BE2C (cell line): Measurements from ENCODE around the gene TARS3.

Experiments used
- DNase-seq: peaks from one replicate; pipeline ENCODE4 v3.0.0-alpha.2; 2020
- H3K27me3 ChIP-seq: fragments of 250-450 bp; sonication (Bioruptor Pico); 2 replicates; pipeline ENCODE4 v1.5.1; 2020; ENCODE audit warnings: mild to moderate bottlenecking
- H3K36me3 ChIP-seq: fragments of 250-450 bp; sonication (Bioruptor Pico); 2 replicates; pipeline ENCODE4 v1.5.1; 2020; ENCODE audit warnings: mild to moderate bottlenecking
- H3K4me1 ChIP-seq: fragments of 250-450 bp; sonication (Bioruptor Pico); 2 replicates; pipeline ENCODE4 v1.5.1; 2020
- H3K4me3 ChIP-seq: 2 replicates; pipeline ENCODE4 v1.5.1; 2011; ENCODE audit warnings: low read depth, low read length
- H3K9me3 ChIP-seq: fragments of 250-450 bp; sonication (Bioruptor Pico); 2 replicates; pipeline ENCODE4 v1.5.1; 2020
- TF ChIP-seq, protein P1 (sequence below): IDR thresholded peaks from 2 replicates; pipeline ENCODE4 v1.5.1; 2012; ENCODE audit warnings: mild to moderate bottlenecking, low read depth, low read length

The TARS3 gene

DNA sequence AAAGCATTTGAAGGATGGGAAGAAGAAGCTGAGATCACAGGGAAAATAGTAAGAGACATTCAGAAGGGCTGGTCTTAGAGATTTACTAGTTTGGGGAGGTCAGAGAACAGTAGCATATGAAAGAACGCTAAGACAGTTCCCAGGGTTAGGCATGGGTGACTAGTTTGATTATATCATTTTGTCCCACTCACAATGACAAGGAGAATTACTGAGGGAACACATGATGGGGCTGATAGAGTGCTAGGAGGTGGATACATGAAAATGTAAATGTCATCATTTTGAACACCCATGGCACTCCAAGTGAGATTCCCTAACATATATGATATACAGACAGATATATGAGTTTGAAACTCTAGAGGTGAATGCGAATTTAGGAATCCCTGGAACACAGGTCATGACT is 9.3 kb upstream of the TARS3 start:
- Histone ChIP-seq H3K4me3 (no peak overlapping the region), H3K9me3 (no peaks in the 10 kb centered on the region), H3K27me3 (no peaks in the 10 kb centered on the region), H3K4me1 (no peaks in the 10 kb centered on the region), H3K36me3 (no peaks in the 10 kb centered on the region)
- DNase-seq: no peak
- TF ChIP-seq, protein P1, sequence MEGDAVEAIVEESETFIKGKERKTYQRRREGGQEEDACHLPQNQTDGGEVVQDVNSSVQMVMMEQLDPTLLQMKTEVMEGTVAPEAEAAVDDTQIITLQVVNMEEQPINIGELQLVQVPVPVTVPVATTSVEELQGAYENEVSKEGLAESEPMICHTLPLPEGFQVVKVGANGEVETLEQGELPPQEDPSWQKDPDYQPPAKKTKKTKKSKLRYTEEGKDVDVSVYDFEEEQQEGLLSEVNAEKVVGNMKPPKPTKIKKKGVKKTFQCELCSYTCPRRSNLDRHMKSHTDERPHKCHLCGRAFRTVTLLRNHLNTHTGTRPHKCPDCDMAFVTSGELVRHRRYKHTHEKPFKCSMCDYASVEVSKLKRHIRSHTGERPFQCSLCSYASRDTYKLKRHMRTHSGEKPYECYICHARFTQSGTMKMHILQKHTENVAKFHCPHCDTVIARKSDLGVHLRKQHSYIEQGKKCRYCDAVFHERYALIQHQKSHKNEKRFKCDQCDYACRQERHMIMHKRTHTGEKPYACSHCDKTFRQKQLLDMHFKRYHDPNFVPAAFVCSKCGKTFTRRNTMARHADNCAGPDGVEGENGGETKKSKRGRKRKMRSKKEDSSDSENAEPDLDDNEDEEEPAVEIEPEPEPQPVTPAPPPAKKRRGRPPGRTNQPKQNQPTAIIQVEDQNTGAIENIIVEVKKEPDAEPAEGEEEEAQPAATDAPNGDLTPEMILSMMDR: no peak

DNA sequence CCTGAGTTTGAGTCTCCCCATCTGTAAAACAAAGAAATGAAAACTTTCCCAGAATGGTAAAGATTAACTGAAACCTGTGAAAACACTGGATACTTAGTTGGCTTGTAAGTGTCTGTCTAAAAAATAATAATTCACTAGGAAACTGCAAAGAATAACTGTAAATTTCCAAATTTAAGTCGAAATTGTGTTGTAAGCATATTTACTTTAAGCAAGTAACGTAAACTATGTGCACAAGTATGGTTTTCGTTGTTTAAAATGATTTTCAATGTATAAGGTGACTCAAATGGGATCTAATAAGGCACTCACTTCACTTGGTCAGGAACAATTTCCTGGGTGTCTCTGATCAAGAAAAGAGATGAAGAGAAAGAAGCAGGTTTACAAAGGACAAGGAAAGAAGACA is 8.5 kb upstream of the TARS3 start:
- Histone ChIP-seq H3K9me3 (no peaks in the 10 kb centered on the region), H3K4me3 (no peak overlapping the region), H3K36me3 (no peaks in the 10 kb centered on the region), H3K4me1 (no peaks in the 10 kb centered on the region), H3K27me3 (no peaks in the 10 kb centered on the region)
- TF ChIP-seq, protein P1: no peak
- DNase-seq: no peak

DNA sequence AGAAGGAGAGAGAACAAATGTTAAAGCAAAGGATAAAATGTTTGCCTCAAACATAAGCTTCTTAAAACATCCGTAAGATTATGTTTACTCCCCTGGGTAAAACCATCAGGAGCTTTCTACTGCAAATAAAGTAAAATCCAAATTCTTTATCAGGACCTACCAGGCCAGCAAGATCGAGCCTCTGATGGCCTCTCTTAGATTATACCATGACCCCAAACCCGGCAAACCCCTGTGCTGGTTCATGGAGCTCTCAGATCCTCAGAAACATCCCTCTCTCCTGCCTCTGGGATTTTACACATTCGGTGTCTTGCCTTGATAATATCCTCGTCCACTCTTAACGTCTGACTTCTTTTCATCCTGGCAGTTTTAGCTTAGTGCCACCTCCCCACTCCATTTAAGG is 7.5 kb upstream of the TARS3 start:
- no peaks in the 10 kb centered on the region for H3K27me3 ChIP-seq
- H3K4me3 ChIP-seq: no peak overlapping the region
- no peaks in the 10 kb centered on the region for H3K36me3 ChIP-seq
- H3K4me1 ChIP-seq: no peaks in the 10 kb centered on the region
- TF ChIP-seq, protein P1: no peak
- H3K9me3 ChIP-seq: no peaks in the 10 kb centered on the region
- no peak for DNase-seq

DNA sequence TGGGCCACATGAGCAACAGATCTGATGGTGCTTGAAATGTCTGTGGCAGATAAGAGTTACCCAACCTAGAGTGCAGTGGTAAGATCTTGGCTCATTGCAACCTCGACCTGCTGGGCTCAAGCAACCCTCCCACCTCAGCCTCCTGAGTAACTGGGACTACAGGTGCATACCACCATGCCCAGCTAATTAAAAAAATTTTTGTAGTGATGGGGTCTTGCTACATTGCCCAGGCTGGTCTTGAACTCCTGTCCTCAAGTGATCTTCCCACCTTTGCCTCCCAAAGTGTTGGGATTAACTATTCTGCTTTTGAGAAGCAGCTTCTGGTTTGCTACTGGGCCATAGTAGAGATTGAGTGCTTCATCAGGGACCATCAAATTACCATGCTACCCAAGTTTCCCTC is 2.9 kb upstream of the TARS3 start:
- H3K27me3 ChIP-seq: no peaks in the 10 kb centered on the region
- TF ChIP-seq, protein P1: no peak
- DNase-seq: no peak
- no peak overlapping the region for H3K4me3 ChIP-seq
- H3K4me1 ChIP-seq: no peaks in the 10 kb centered on the region; the same call in 1 of the 2 replicates
- H3K36me3 ChIP-seq: no peaks in the 10 kb centered on the region
- H3K9me3 ChIP-seq: no peaks in the 10 kb centered on the region; the same call in 1 of the 2 replicates

DNA sequence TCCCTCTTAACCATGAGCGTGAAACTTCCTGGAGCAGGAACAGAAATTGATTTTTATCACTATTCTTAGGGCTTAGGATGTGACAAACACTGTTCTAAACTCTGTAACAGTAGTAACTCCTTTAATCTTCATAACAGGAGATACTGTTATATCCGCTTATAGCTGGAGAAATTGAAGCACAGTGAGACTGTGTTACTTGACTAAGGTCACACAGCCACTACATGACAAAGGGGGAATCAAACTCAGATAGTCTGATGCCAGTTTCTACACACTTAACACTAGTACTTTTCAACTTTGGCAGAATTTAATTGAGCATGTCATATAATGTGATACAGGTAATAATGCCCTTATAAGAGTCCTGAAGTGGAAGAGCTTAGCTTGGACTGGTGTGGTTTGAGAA is 800 bp upstream of the TARS3 start:
- Histone ChIP-seq H3K4me3 (no peak overlapping the region), H3K36me3 (peaks cover 14% of the 10 kb centered on the region), H3K9me3 (no peaks in the 10 kb centered on the region; the same call in 1 of the 2 replicates), H3K27me3 (no peaks in the 10 kb centered on the region), H3K4me1 (no peaks in the 10 kb centered on the region; the same call in 1 of the 2 replicates)
- DNase-seq: no peak
- TF ChIP-seq, protein P1: no peak

DNA sequence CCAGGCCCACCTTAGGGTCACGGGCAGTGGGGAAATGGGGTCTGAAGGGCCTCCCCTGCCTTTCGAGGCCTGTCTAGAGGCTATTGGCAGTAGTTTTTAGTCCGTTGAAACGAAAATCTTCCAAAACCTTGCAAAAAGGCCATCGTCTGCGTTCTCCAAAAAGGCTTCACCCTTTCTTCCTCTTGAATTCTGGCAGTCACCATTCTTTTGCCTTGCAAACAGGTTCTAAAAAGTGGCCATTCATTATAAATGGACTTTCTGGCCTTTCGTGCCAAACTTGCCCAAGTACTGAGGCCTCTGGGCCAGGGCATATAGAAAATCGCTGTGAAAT is 367 bp upstream of the TARS3 start:
- H3K4me1 ChIP-seq: no peaks in the 10 kb centered on the region; the same call in 1 of the 2 replicates
- TF ChIP-seq, protein P1: no peak
- peaks cover 15% of the 10 kb centered on the region for H3K36me3 ChIP-seq
- no peaks in the 10 kb centered on the region for H3K27me3 ChIP-seq
- no peak for DNase-seq
- H3K4me3 ChIP-seq: no peak overlapping the region
- no peaks in the 10 kb centered on the region; the same call in 1 of the 2 replicates for H3K9me3 ChIP-seq
